HCT116 (cell line): ENCODE data around the gene NIFK. TPM values are rescaled to one million over a fixed set of nuclear protein-coding genes. Genes with fewer than 3 reads are reported as not detected.

Experiments
- ATAC-seq: fragments of 200-7000 bp; cut with Tn5 transposase; 2 replicates; pipeline ENCODE4 v1.9.1; 2020; ENCODE audit warnings: mild to moderate bottlenecking, moderate library complexity
- BruUV-seq: library from RNA; stranded (reverse); fragments of 400-500 nt; replicated peaks from 2 replicates; lab custom pipeline; 2021; lab: Mats Ljungman, UMichigan
- CTCF ChIA-PET: fragments of 300-600 bp; sonication (Branson Sonifier 250); formaldehyde crosslinking; loops from one replicate; lab custom pipeline; 2021; ENCODE audit warnings: antibody characterized with exemption; lab: Charles Lee
- POLR2A ChIA-PET: fragments of 300-600, 350-600 bp; sonication (Branson Sonifier 250); formaldehyde crosslinking; loops from one replicate; lab custom pipeline; 2021; ENCODE audit warnings: antibody characterized with exemption; lab: Charles Lee
- RAD21 ChIA-PET, 2 experiments: fragments of 300-600 bp; sonication (Branson Sonifier 250); formaldehyde crosslinking; loops; one replicate each; lab custom pipeline; 2023; ENCODE audit warnings: low total read pairs in 2 of 2; ENCODE audit not compliant: uncharacterized antibody in 2 of 2, unreplicated experiment in 2 of 2, low non-redundant PET in 1 of 2; lab: Charles Lee
- DNase-seq: peaks from one replicate; pipeline ENCODE4 v3.0.0-alpha.2; 2010; ENCODE audit warnings: low read depth, low spot score
- H2AFZ ChIP-seq: fragments of 200-600 bp; shearing (Covaris generic), sonication (generic); 2 replicates; pipeline ENCODE4 v1.6.1; 2017; ENCODE audit warnings: low read depth, mixed run types, mixed read lengths, antibody characterized with exemption, low read length; ENCODE audit not compliant: poor library complexity, severe bottlenecking
- H3K27ac ChIP-seq: 2 replicates; pipeline ENCODE4 v1.5.1; 2012; ENCODE audit warnings: low read depth, low read length
- H3K27me3 ChIP-seq: fragments of 200-600 bp; sonication (generic); 2 replicates; pipeline ENCODE4 v1.6.1; 2016; ENCODE audit warnings: mixed run types, low read length, mixed read lengths; ENCODE audit not compliant: insufficient read depth
- H3K36me3 ChIP-seq, 2 experiments: fragments of 200-500 bp in 1 of 2; fragments of 200-600 bp in 1 of 2; sonication (Bioruptor generic) in 1 of 2; sonication (generic) in 1 of 2; 2 replicates each; pipeline versions ENCODE4 v1.5.1 to v1.6.1; 2014 to 2016; ENCODE audit warnings: low read length in 2 of 2, inconsistent platforms in 1 of 2, mixed read lengths in 1 of 2, mixed run types in 1 of 2; ENCODE audit not compliant: insufficient read depth in 2 of 2, control insufficient read depth in 1 of 2
- H3K4me1 ChIP-seq, 2 experiments: fragments of 200-600 bp in 1 of 2; sonication (generic) in 1 of 2; 2 replicates each; pipeline versions ENCODE4 v1.5.1 to v1.6.1; 2012 to 2017; ENCODE audit warnings: low read length in 2 of 2, inconsistent platforms in 1 of 2, mild to moderate bottlenecking in 1 of 2, mixed read lengths in 1 of 2, mixed run types in 1 of 2, moderate library complexity in 1 of 2; ENCODE audit not compliant: insufficient read depth in 2 of 2, control insufficient read depth in 1 of 2
- H3K4me2 ChIP-seq: fragments of 200-600 bp; sonication (generic); 2 replicates; pipeline ENCODE4 v1.6.1; 2017; ENCODE audit warnings: mixed run types, low read length, mixed read lengths
- H3K4me3 ChIP-seq, 2 experiments: fragments of 200-600 bp in 1 of 2; sonication (generic) in 1 of 2; replicated peaks in 1 of 2; 2 replicates each; pipeline ENCODE4 v1.5.1; 2011 to 2016; ENCODE audit warnings: low read length in 2 of 2, control low read depth in 1 of 2, low read depth in 1 of 2, mild to moderate bottlenecking in 1 of 2, mixed read lengths in 1 of 2, mixed run types in 1 of 2
- H3K79me2 ChIP-seq: fragments of 200-600 bp; sonication (generic); 2 replicates; pipeline ENCODE4 v1.6.1; 2017; ENCODE audit warnings: mild to moderate bottlenecking, mixed run types, low read length, moderate library complexity, mixed read lengths; ENCODE audit not compliant: insufficient read depth
- H3K9ac ChIP-seq: fragments of 200-600 bp; sonication (generic); 2 replicates; pipeline ENCODE4 v1.6.1; 2016; ENCODE audit warnings: low read length, mixed read lengths
- H3K9me2 ChIP-seq: fragments of 200-600 bp; sonication (generic), shearing (Covaris generic); 2 replicates; pipeline ENCODE4 v1.6.1; 2017; ENCODE audit warnings: mixed run types, mild to moderate bottlenecking, moderate library complexity; ENCODE audit not compliant: insufficient read depth
- H3K9me3 ChIP-seq, 2 experiments: fragments of 200-500 bp in 1 of 2; fragments of 200-600 bp in 1 of 2; sonication (Bioruptor generic) in 1 of 2; sonication (generic) in 1 of 2; 2 replicates each; pipeline ENCODE4 v1.6.1; 2014 to 2017; ENCODE audit warnings: low read length in 2 of 2, mixed read lengths in 2 of 2, inconsistent platforms in 1 of 2, low read depth in 1 of 2, mild to moderate bottlenecking in 1 of 2, mixed run types in 1 of 2, moderate library complexity in 1 of 2; ENCODE audit not compliant: control insufficient read depth in 1 of 2, insufficient read depth in 1 of 2
- H4K20me1 ChIP-seq: fragments of 200-600 bp; sonication (generic), shearing (Covaris generic); 2 replicates; pipeline ENCODE4 v1.6.1; 2017; ENCODE audit warnings: mixed run types, mild to moderate bottlenecking, moderate library complexity; ENCODE audit not compliant: insufficient read depth
- ATF3 ChIP-seq: IDR thresholded peaks from 2 replicates; pipeline ENCODE4 v1.6.1; 2012
- FOSL1 ChIP-seq: IDR thresholded peaks from 2 replicates; pipeline ENCODE4 v1.6.1; 2012; ENCODE audit warnings: low read depth
- SIN3A ChIP-seq: IDR thresholded peaks from 2 replicates; pipeline ENCODE4 v1.6.1; 2012; ENCODE audit warnings: low read depth
- intact Hi-C: fragments of 100-400 bp; cut with micrococcal nuclease; formaldehyde crosslinking; loops from 2 replicates; pipeline ENCODE4 v1.10.0; 2022
- total RNA-seq: library from RNA; stranded (reverse); gene quantifications from one replicate; pipeline ENCODE4 v1.2.1, GENCODE V29; 2021; ENCODE audit not compliant: unreplicated experiment

Gene NIFK
- total RNA-seq, 1 experiment from 2014 or later: 93.2 TPM

DNA sequence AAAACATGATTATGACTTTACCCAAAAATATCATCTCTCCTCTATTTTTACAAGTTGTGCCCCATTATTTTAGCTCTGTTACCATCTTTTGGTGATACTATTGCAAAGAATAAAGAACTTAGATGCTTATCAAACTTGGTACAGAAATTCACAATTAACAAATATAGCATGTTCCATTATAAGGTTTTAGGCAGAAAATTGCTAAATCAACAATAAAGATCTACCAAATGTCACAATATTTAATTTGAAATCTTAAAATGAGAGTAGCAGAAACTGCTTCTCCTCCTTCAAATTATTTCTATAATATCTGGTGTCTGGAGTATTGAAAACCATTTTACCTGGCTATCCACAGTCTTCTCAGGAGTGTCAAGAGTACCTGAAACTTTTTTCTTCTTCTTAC lies 8.7 kb downstream of the NIFK start:
- no peaks in the 10 kb centered on the region for H3K27me3 ChIP-seq
- no peak overlapping the region for H3K27ac ChIP-seq
- intact Hi-C loops: no loop called here
- no peak overlapping the region for H3K9ac ChIP-seq
- peaks cover 0 to 6% of the 10 kb centered on the region in 2 experiments; a peak in 1 of 4 replicates for H3K4me1 ChIP-seq
- ChIA-PET RAD21 (no interaction called here), POLR2A (no interaction called here), CTCF (no interaction called here)
- H3K79me2 ChIP-seq: peaks cover 26% of the 10 kb centered on the region
- no peaks in the 10 kb centered on the region for H3K9me2 ChIP-seq
- DNase-seq: no peak
- peaks cover 11% of the 10 kb centered on the region for H4K20me1 ChIP-seq
- no TSS peak for BruUV-seq
- ATAC-seq: no peak
- TF ChIP-seq FOSL1: no peak
- no peaks in the 10 kb centered on the region for H3K9me3 ChIP-seq
- no peak overlapping the region for H2AFZ ChIP-seq
- no peak overlapping the region for H3K4me3 ChIP-seq
- H3K4me2 ChIP-seq: no peak overlapping the region
- peaks cover 45 to 47% of the 10 kb centered on the region in 2 experiments for H3K36me3 ChIP-seq

DNA sequence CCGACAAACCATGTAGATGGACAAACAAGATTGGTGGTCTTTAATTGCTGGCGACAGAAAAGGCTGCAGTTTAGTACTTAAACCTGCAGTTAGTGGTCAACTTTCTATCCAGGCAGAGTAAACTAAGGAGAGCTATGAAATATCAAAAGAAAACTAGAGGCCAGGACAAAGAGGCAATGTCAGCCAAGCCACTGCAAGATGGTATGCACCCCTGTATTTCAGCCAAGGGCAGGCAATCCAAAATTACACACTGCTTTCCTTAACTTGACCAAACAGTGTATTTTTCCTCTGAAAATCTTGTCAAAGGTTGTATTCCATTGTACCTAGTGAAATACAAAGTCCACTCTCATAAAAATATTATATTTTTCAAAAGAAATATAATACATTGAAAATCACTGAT lies 9.3 kb downstream of the NIFK start:
- Histone ChIP-seq H3K27ac (no peak overlapping the region), H3K27me3 (no peaks in the 10 kb centered on the region), H3K9me2 (no peaks in the 10 kb centered on the region), H4K20me1 (peaks cover 11% of the 10 kb centered on the region), H3K4me1 (peaks cover 0 to 10% of the 10 kb centered on the region in 2 experiments; a peak in 1 of 4 replicates), H3K9ac (no peak overlapping the region), H3K4me2 (no peak overlapping the region), H2AFZ (no peak overlapping the region), H3K4me3 (no peak overlapping the region), H3K9me3 (no peaks in the 10 kb centered on the region), H3K79me2 (peaks cover 20% of the 10 kb centered on the region), H3K36me3 (peaks cover 41 to 47% of the 10 kb centered on the region in 2 experiments)
- ChIA-PET CTCF (no interaction called here), POLR2A (no interaction called here), RAD21 (no interaction called here)
- no peak for TF ChIP-seq SIN3A
- ATAC-seq (no peak), DNase-seq (no peak)
- intact Hi-C loops: no loop called here
- BruUV-seq: no TSS peak

DNA sequence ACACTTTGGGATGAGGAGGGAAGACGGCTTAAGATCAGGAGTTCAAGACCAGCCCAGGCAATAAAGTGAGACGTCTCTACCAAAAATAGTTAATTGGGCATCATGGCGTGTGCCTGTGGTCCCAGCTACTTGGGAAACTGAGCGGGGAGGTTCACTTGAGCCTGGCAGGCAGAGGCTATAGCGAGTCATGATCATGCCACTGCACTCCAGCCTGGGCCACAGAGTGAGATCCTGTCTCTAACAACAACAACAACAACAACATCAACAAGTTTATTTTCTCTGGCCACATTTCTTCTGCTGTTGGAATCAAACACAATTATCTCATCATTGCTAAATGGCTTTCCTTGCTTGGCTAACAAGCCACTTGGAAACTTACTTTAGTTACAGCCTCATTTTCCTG lies 13.4 kb downstream of the NIFK start:
- ChIA-PET CTCF (no interaction called here), POLR2A (no interaction called here), RAD21 (no interaction called here)
- Histone ChIP-seq H3K27me3 (no peaks in the 10 kb centered on the region), H3K9ac (no peak overlapping the region), H3K4me2 (no peak overlapping the region), H3K4me1 (peaks cover 0 to 15% of the 10 kb centered on the region in 2 experiments; a peak in 1 of 4 replicates), H2AFZ (no peak overlapping the region), H3K9me3 (no peaks in the 10 kb centered on the region), H3K4me3 (no peak overlapping the region), H3K79me2 (no peaks in the 10 kb centered on the region), H3K36me3 (peaks cover 13 to 16% of the 10 kb centered on the region in 2 experiments), H3K27ac (no peak overlapping the region), H4K20me1 (peaks cover 4% of the 10 kb centered on the region; the same call in 1 of the 2 replicates), H3K9me2 (no peaks in the 10 kb centered on the region)
- ATAC-seq (no peak), DNase-seq (no peak)
- TF ChIP-seq ATF3: no peak
- intact Hi-C loops: no loop called here
- BruUV-seq: no TSS peak
